ENCODE data around the gene PTPRN2. TPM values are rescaled to one million over a fixed set of nuclear protein-coding genes. Genes with fewer than 3 reads are reported as not detected.

PTPRN2 gene
- total RNA-seq, 1 experiment from 2014 or later, result 0.11 TPM

DNA sequence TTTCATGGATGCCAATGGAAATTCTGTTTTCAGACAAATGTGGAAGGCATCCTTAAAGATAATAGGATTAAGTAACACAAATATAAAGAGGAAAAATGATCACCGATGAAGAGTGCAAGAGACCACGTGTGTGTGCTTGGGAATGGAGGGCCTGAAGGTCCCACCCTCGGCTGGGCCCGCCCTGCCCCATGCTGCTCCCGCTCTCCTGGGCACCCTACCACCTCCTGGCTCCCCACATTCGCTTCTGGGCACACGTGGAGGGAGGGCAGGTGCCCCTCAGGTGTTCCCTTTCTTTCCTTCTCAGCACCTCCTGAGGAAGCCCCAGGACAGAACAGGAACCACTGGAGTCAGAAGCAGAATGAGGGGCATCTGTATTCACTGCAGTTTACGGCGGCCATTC is 883.3 kb downstream of the PTPRN2 start:
- no TSS peak for BruUV-seq (replicated peaks)
- H3K27ac ChIP-seq (ENCODE audit: low read depth, low read length, poor library complexity, severe bottlenecking), result no peak overlapping the region

DNA sequence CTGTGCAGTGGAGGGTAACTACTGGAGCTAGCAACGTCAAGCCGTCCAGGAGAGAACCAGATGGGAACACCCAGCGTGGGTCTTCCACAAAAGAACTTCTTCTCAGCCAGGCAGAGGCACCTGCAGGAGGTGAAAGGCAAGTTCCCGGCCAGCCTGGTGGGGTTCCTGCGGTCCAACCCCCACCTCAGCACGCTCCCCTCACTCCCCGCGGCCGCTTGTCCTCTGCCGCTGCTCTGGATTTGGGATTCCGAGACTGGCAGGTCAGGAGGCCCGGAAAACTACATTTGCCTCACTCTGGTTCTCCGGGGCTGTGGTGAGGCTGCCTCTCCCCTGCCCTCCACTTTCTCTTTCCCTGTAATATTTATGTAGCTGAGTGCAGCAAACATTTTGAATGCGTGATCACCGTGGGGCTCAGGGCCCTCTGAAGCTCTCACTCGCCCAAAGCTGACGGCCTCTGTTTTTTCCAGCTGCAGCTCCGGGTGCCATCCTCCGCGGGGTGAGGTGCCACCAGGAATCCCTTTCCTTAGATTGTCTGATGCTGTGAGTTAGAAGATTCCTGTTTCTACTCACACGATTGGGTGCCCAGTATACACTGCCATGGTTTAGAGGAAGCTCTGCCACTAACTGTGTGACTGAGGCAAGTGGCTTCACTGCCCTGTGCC is 884.0 kb downstream of the PTPRN2 start:
- intact Hi-C loops (cut with micrococcal nuclease; ENCODE audit: unreplicated experiment), result no loop called here
- H3K27me3 ChIP-seq (replicated peaks; ENCODE audit: insufficient read depth, low read depth, low read length, poor library complexity), result peaks cover 90% of the 10 kb centered on the region

More for the DNA sequence above, 883.3 kb downstream of the PTPRN2 start:
- no peak for DNase-seq (ENCODE audit: low spot score)
- Histone ChIP-seq H3K36me3 (ENCODE audit: insufficient read depth, low read length, poor library complexity, severe bottlenecking) (no peaks in the 10 kb centered on the region), H3K4me1 (ENCODE audit: insufficient read depth, low read length, poor library complexity, severe bottlenecking) (no peaks in the 10 kb centered on the region), H3K9me3 (ENCODE audit: low read depth, low read length, poor library complexity, severe bottlenecking) (no peaks in the 10 kb centered on the region), H3K27me3 (replicated peaks; ENCODE audit: insufficient read depth, low read depth, low read length, poor library complexity) (peaks cover 85% of the 10 kb centered on the region), H3K4me3 (ENCODE audit: low read depth, low read length, poor library complexity, severe bottlenecking) (no peak overlapping the region)
- intact Hi-C loops (cut with micrococcal nuclease; ENCODE audit: unreplicated experiment), result no loop called here
- POLR2A ChIA-PET (ENCODE audit: low non-redundant PET), result no interaction called here
- TF ChIP-seq CTCF (conservative IDR thresholded peaks at IDR 0.05; ENCODE audit: low read depth, low read length) (no peak), EZH2 (IDR thresholded peaks at IDR 0.05; ENCODE audit: borderline replicate concordance, low read depth, low read length, poor library complexity, severe bottlenecking) (no peak)
- CTCF ChIA-PET, result no interaction called here

GRCh38 chr7:157703131-157703530 is 884.5 kb downstream of the PTPRN2 start:
- intact Hi-C loops (cut with micrococcal nuclease; ENCODE audit: unreplicated experiment), result no loop called here
- Histone ChIP-seq H3K27ac (ENCODE audit: low read depth, low read length, poor library complexity, severe bottlenecking) (no peak overlapping the region), H3K4me3 (ENCODE audit: low read depth, low read length, poor library complexity, severe bottlenecking) (no peak overlapping the region), H3K36me3 (ENCODE audit: insufficient read depth, low read length, poor library complexity, severe bottlenecking) (no peaks in the 10 kb centered on the region), H3K4me1 (ENCODE audit: insufficient read depth, low read length, poor library complexity, severe bottlenecking) (no peaks in the 10 kb centered on the region), H3K27me3 (replicated peaks; ENCODE audit: insufficient read depth, low read depth, low read length, poor library complexity) (peaks cover 90% of the 10 kb centered on the region), H3K9me3 (ENCODE audit: low read depth, low read length, poor library complexity, severe bottlenecking) (no peaks in the 10 kb centered on the region)
- no TSS peak for BruUV-seq (replicated peaks)
- CTCF ChIA-PET, result interaction anchor here (0.6 kb wide), 1 partner anchor 295 kb away, joined by 3 read pairs; no protein-coding TSS in a partner anchor
- POLR2A ChIA-PET (ENCODE audit: low non-redundant PET), result no interaction called here
- no peak for DNase-seq (ENCODE audit: low spot score)
- TF ChIP-seq CTCF (conservative IDR thresholded peaks at IDR 0.05; ENCODE audit: low read depth, low read length) (no peak), EZH2 (IDR thresholded peaks at IDR 0.05; ENCODE audit: borderline replicate concordance, low read depth, low read length, poor library complexity, severe bottlenecking) (no peak)

More for the DNA sequence above, 884.0 kb downstream of the PTPRN2 start:
- TF ChIP-seq EZH2 (IDR thresholded peaks at IDR 0.05; ENCODE audit: borderline replicate concordance, low read depth, low read length, poor library complexity, severe bottlenecking), result no peak
- no peak for TF ChIP-seq CTCF (conservative IDR thresholded peaks at IDR 0.05; ENCODE audit: low read depth, low read length)
- Histone ChIP-seq H3K36me3 (ENCODE audit: insufficient read depth, low read length, poor library complexity, severe bottlenecking) (no peaks in the 10 kb centered on the region), H3K4me3 (ENCODE audit: low read depth, low read length, poor library complexity, severe bottlenecking) (no peak overlapping the region), H3K9me3 (ENCODE audit: low read depth, low read length, poor library complexity, severe bottlenecking) (no peaks in the 10 kb centered on the region), H3K27ac (ENCODE audit: low read depth, low read length, poor library complexity, severe bottlenecking) (no peak overlapping the region), H3K4me1 (ENCODE audit: insufficient read depth, low read length, poor library complexity, severe bottlenecking) (no peaks in the 10 kb centered on the region)
- no TSS peak for BruUV-seq (replicated peaks)
- DNase-seq (ENCODE audit: low spot score), result no peak
- ChIA-PET POLR2A (ENCODE audit: low non-redundant PET) (no interaction called here), CTCF (interaction anchor here (0.6 kb wide), 1 partner anchor 295 kb away, joined by 3 read pairs; no protein-coding TSS in a partner anchor)

Data from A673 (cell line).